Smooth muscle cell (in vitro differentiated cells): Measurements from ENCODE around the gene PACRG. TPM values are rescaled to one million over a fixed set of nuclear protein-coding genes. Genes with fewer than 3 reads are reported as not detected.

Source experiments
- DNase-seq: peaks from one replicate; lab custom pipeline; 2025; ENCODE audit not compliant: unreplicated experiment; lab: John Stamatoyannopoulos, UW
- H2AFZ ChIP-seq: fragments of 200-600 bp; sonication (generic); 2 replicates; pipeline ENCODE4 v1.6.0; 2016; ENCODE audit warnings: antibody characterized with exemption, low read depth, mild to moderate bottlenecking
- H3F3A ChIP-seq: fragments of 200-600 bp; sonication (generic); 2 replicates; pipeline ENCODE4 v1.6.0; 2017; ENCODE audit warnings: antibody characterized with exemption, low read depth
- H3K27ac ChIP-seq: fragments of 200-600 bp; sonication (generic); 2 replicates; pipeline ENCODE4 v1.5.1; 2016; ENCODE audit warnings: low read depth, mild to moderate bottlenecking
- H3K27me3 ChIP-seq: fragments of 200-600 bp; sonication (generic); 2 replicates; pipeline ENCODE4 v1.6.1; 2016; ENCODE audit warnings: low read depth, mild to moderate bottlenecking
- H3K36me3 ChIP-seq: fragments of 200-600 bp; sonication (generic); 2 replicates; pipeline ENCODE4 v1.5.1; 2016; ENCODE audit warnings: low read depth
- H3K4me1 ChIP-seq: fragments of 200-600 bp; sonication (generic); 2 replicates; pipeline ENCODE4 v1.5.1; 2016; ENCODE audit warnings: low read depth
- H3K4me2 ChIP-seq: fragments of 200-600 bp; sonication (generic); 2 replicates; pipeline ENCODE4 v1.6.0; 2016; ENCODE audit warnings: mild to moderate bottlenecking
- H3K4me3 ChIP-seq: fragments of 200-600 bp; sonication (generic); 2 replicates; pipeline ENCODE4 v1.5.1; 2016; ENCODE audit warnings: mild to moderate bottlenecking
- H3K79me2 ChIP-seq: fragments of 200-600 bp; sonication (generic); 2 replicates; pipeline ENCODE4 v1.6.0; 2016; ENCODE audit warnings: low read depth, mild to moderate bottlenecking
- H3K9ac ChIP-seq: fragments of 200-600 bp; sonication (generic); 2 replicates; pipeline ENCODE4 v1.6.0; 2016; ENCODE audit warnings: low read depth
- H3K9me3 ChIP-seq: fragments of 200-600 bp; sonication (generic); replicated peaks from 2 replicates; pipeline ENCODE4 v1.5.1; 2016; ENCODE audit warnings: low read depth
- H4K20me1 ChIP-seq: fragments of 200-600 bp; sonication (generic); 2 replicates; pipeline ENCODE4 v1.6.0; 2016; ENCODE audit warnings: low read depth
- CTCF ChIP-seq: fragments of 200-600 bp; sonication (generic); IDR thresholded peaks from 2 replicates; pipeline ENCODE4 v1.5.1; 2017; ENCODE audit warnings: borderline replicate concordance, mild to moderate bottlenecking, antibody characterized with exemption; ENCODE audit not compliant: insufficient read depth, poor library complexity, severe bottlenecking
- WGBS: methylation state at CpG from one replicate; pipeline ENCODE4 v1.1.7; 2016; ENCODE audit warnings: low lambda C conversion rate; 5-methylcytosine and 5-hydroxymethylcytosine counted together
- polyA plus RNA-seq: library from polyadenylated mRNA; unstranded; fragments of >200 nt; fragmentation: Nextera tagmentation; extraction: Ambion mirVana; gene quantifications from 2 replicates; pipeline ENCODE4 v1.2.1, GENCODE V29; 2016
- total RNA-seq: library from RNA; depleted of rRNA; stranded (reverse); fragments of >200 nt; gene quantifications from 2 replicates; pipeline ENCODE4 v1.2.3, GENCODE V29; 2014

Gene PACRG
- total and polyA plus RNA-seq, 2 experiments from 2014 or later, result not detected

GRCh38 chr6:162785632-162786242 is 58.0 kb downstream of the PACRG start:
- 94% methylated on average over 8 of the region's 8 CpGs for WGBS
- H3K4me2 ChIP-seq, result no peak overlapping the region
- TF ChIP-seq CTCF, result no peak
- no peaks in the 10 kb centered on the region for H3K4me1 ChIP-seq
- H3K9me3 ChIP-seq, result no peaks in the 10 kb centered on the region
- no peaks in the 10 kb centered on the region for H3K36me3 ChIP-seq
- no peak overlapping the region for H2AFZ ChIP-seq
- no peak overlapping the region for H3K4me3 ChIP-seq
- no peaks in the 10 kb centered on the region for H3F3A ChIP-seq
- H3K27ac ChIP-seq, result no peak overlapping the region
- no peak for DNase-seq
- no peaks in the 10 kb centered on the region for H3K27me3 ChIP-seq
- no peaks in the 10 kb centered on the region for H3K79me2 ChIP-seq
- H3K9ac ChIP-seq, result no peak overlapping the region
- no peaks in the 10 kb centered on the region for H4K20me1 ChIP-seq

GRCh38 chr6:162798546-162799266 is 70.9 kb downstream of the PACRG start:
- H3K4me1 ChIP-seq, result no peaks in the 10 kb centered on the region
- no peak overlapping the region for H3K27ac ChIP-seq
- H3K36me3 ChIP-seq, result no peaks in the 10 kb centered on the region
- TF ChIP-seq CTCF, result no peak
- H3K9me3 ChIP-seq, result no peaks in the 10 kb centered on the region
- no peak overlapping the region for H3K4me2 ChIP-seq
- no peak for DNase-seq
- H4K20me1 ChIP-seq, result no peaks in the 10 kb centered on the region
- no peaks in the 10 kb centered on the region for H3K27me3 ChIP-seq
- no peak overlapping the region for H2AFZ ChIP-seq
- H3F3A ChIP-seq, result no peaks in the 10 kb centered on the region
- no peak overlapping the region for H3K9ac ChIP-seq
- no peaks in the 10 kb centered on the region for H3K79me2 ChIP-seq
- WGBS, result 82% methylated on average over 4 of the region's 4 CpGs
- no peak overlapping the region for H3K4me3 ChIP-seq

GRCh38 chr6:162814426-162814973 is 86.7 kb downstream of the PACRG start:
- 90% methylated on average over 10 of the region's 10 CpGs for WGBS
- no peaks in the 10 kb centered on the region for H3F3A ChIP-seq
- no peaks in the 10 kb centered on the region for H4K20me1 ChIP-seq
- no peak overlapping the region for H3K4me3 ChIP-seq
- H3K79me2 ChIP-seq, result no peaks in the 10 kb centered on the region
- no peaks in the 10 kb centered on the region for H3K4me1 ChIP-seq
- no peak overlapping the region for H3K27ac ChIP-seq
- no peak for DNase-seq
- H3K9me3 ChIP-seq, result no peaks in the 10 kb centered on the region
- H3K36me3 ChIP-seq, result no peaks in the 10 kb centered on the region
- H3K27me3 ChIP-seq, result no peaks in the 10 kb centered on the region
- H2AFZ ChIP-seq, result no peak overlapping the region
- no peak overlapping the region for H3K9ac ChIP-seq
- no peak for TF ChIP-seq CTCF
- no peak overlapping the region for H3K4me2 ChIP-seq
